Activated CD4-positive, alpha-beta memory T cell treated with anti-CD3 and anti-CD28 coated beads, Interleukin-2, amount 10 ng/mL, durations not matched to agents 7 days and 5 days (primary cell): ENCODE measurements around the gene ANAPC10. TPM values are rescaled to one million over a fixed set of nuclear protein-coding genes. Genes with fewer than 3 reads are reported as not detected.

ENCODE experiments used
- CTCF ChIA-PET: fragments of 350-600 bp; sonication (Branson Sonifier 250); formaldehyde crosslinking; loops from one replicate; lab custom pipeline; 2021; ENCODE audit warnings: antibody characterized with exemption, inconsistent platforms; lab: Charles Lee
- POLR2A ChIA-PET: fragments of 350-600 bp; sonication (Branson Sonifier 250); formaldehyde crosslinking; loops from one replicate; lab custom pipeline; 2021; ENCODE audit warnings: antibody characterized with exemption; lab: Charles Lee
- DNase-seq: peaks from one replicate; pipeline ENCODE4 v3.0.0-alpha.2; 2020
- H3K27ac Mint-ChIP-seq: one replicate; pipeline ENCODE4 v1.8.0; 2021; ENCODE audit warnings: mild to moderate bottlenecking, mixed read lengths
- H3K27me3 Mint-ChIP-seq: one replicate; pipeline ENCODE4 v1.8.0; 2021; ENCODE audit warnings: mixed read lengths
- H3K36me3 Mint-ChIP-seq: one replicate; pipeline ENCODE4 v1.8.0; 2021; ENCODE audit warnings: low read depth, mixed read lengths
- H3K4me1 Mint-ChIP-seq: one replicate; pipeline ENCODE4 v1.8.0; 2021; ENCODE audit warnings: mixed read lengths
- H3K4me3 Mint-ChIP-seq: one replicate; pipeline ENCODE4 v1.8.0; 2021; ENCODE audit warnings: mild to moderate bottlenecking, mixed read lengths
- H3K9me3 Mint-ChIP-seq: one replicate; pipeline ENCODE4 v1.8.0; 2021; ENCODE audit warnings: mixed read lengths
- total RNA-seq, 2 experiments: library from RNA; stranded (reverse); gene quantifications; one replicate each; pipeline ENCODE4 v1.2.3, GENCODE V29; 2021

The ANAPC10 gene
- total RNA-seq, 2 experiments from 2014 or later = 22.4 to 28.4 TPM

DNA sequence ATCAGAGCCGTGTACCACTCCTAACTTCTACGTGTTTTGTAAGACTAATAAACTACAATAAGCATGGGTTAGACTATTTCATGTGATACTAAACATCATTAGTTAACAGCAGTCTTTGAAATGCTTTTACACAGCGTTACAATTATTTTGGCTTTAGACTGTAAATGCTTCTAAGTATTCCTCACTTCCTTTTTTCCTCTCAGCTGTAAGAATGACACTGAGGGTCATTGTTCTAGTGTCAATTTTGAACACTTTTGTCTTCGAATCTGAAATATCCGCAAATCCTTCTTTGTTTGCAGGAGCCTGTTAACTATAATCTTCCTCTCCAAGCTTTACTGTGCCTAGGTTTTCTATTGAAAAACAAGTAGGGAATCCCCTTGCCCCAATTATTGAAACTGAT lies 1.7 kb upstream of the ANAPC10 start:
- POLR2A ChIA-PET = interaction anchor here (0.9 to 5.8 kb wide), 10 partner anchors 11 to 520 kb away, joined by 3 to 85 read pairs (median 18); partner anchors contain the start of genes MMAA and OTUD4
- CTCF ChIA-PET = interaction anchor here (1.0 to 2.9 kb wide), 2 partner anchors 79 to 520 kb away, joined by 4 to 16 read pairs; partner anchors contain the start of gene MMAA
- peak overlapping the region; percentile 96 for H3K27ac Mint-ChIP-seq
- peaks cover 27% of the 10 kb centered on the region for H3K36me3 Mint-ChIP-seq
- DNase-seq = no peak
- H3K27me3 Mint-ChIP-seq = no peaks in the 10 kb centered on the region
- no peaks in the 10 kb centered on the region for H3K9me3 Mint-ChIP-seq
- H3K4me3 Mint-ChIP-seq = peak overlapping the region; percentile 85
- H3K4me1 Mint-ChIP-seq = peaks cover 31% of the 10 kb centered on the region

DNA sequence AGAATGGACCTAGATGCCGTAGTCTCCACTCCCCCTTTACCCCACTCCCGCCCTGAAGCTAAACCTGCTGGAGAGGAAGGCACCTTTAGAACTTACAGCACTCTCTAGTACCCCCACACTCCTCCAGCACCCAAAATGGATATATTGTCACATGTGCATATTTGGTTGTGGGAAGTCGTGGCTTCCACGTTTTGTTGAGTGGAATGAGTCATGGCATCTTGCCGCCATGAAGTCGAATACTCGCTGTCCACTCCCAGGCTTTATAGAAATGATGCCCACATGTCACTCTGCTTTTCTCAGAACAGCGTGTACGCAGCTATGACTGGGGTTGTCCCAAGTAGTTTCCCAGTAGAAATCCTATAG lies 660 bp upstream of the ANAPC10 start:
- H3K4me1 Mint-ChIP-seq = peaks cover 30% of the 10 kb centered on the region
- ChIA-PET CTCF (interaction anchor here (0.8 to 2.9 kb wide), 6 partner anchors 11 to 521 kb away, joined by 3 to 16 read pairs (median 4); partner anchors contain the start of gene MMAA), POLR2A (interaction anchor here (0.8 to 5.8 kb wide), 22 partner anchors 8 to 1585 kb away, joined by 3 to 85 read pairs (median 6); partner anchors contain the start of genes MMAA, OTUD4 and SMARCA5)
- H3K27me3 Mint-ChIP-seq = no peaks in the 10 kb centered on the region
- H3K36me3 Mint-ChIP-seq = peaks cover 34% of the 10 kb centered on the region
- H3K9me3 Mint-ChIP-seq = peaks cover 2% of the 10 kb centered on the region
- H3K4me3 Mint-ChIP-seq = peak overlapping the region; percentile 85
- peak overlapping the region; percentile 96 for H3K27ac Mint-ChIP-seq
- DNase-seq = peak; percentile 56

DNA sequence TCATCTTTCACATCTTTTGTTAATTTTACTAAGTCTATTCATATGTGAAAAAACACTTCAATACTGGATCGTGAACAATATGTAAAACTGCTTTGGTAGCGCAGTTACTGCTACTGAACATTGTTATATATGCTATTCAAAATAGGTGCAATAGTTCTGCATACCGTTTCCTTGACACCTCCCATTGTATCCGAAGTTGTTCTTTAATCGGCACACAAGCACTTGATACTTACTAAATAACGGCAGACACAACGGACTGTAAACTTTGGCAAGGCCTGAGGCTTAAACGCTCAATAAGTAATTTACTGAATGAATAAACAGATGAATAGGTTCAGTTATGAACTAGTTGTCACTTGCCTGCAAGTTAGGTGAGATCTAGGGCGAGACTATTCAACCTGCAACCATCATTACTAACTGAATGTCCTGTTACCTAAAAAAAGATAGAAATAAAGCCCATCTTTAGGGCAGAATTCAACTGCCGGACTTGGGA lies 620 bp downstream of the ANAPC10 start:
- Mint-ChIP-seq H3K9me3 (peaks cover 5% of the 10 kb centered on the region), H3K36me3 (peaks cover 47% of the 10 kb centered on the region), H3K4me3 (peak overlapping the region; percentile 85), H3K27ac (peak overlapping the region; percentile 96), H3K4me1 (peaks cover 35% of the 10 kb centered on the region), H3K27me3 (no peaks in the 10 kb centered on the region)
- ChIA-PET CTCF (interaction anchor here (1.0 to 2.9 kb wide), 4 partner anchors 12 to 81 kb away, joined by 3 to 16 read pairs (median 5); no protein-coding TSS in a partner anchor), POLR2A (interaction anchor here (1.0 to 5.8 kb wide), 21 partner anchors 10 to 1584 kb away, joined by 3 to 85 read pairs (median 6); partner anchors contain the start of genes MMAA, OTUD4 and SMARCA5)
- no peak for DNase-seq

DNA sequence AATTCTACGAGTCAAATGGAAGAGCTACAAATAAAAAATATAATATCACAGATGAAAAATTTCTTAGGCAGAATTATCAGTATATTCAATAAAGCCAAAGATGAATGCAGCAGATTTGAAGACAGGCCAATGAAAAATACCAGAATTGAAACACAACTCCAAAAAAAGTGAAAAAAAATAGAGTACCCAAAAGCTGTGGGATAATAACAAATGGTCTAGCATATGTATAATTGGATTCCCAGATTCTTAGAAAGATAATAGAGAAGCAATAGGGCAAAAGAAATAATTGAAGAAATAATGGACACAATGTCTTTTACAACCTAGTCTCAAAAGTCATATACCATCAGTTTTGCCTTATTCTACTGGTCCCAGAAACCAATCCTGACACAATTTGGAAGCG lies 4.4 kb downstream of the ANAPC10 start:
- no peak overlapping the region for H3K27ac Mint-ChIP-seq
- ChIA-PET CTCF (interaction anchor here (1.0 kb wide), 1 partner anchor 28 kb away, joined by 3 read pairs; no protein-coding TSS in a partner anchor), POLR2A (no interaction called here)

GRCh38 chr4:145090380-145090779 lies 7.6 kb downstream of the ANAPC10 start:
- Mint-ChIP-seq H3K9me3 (peaks cover 5% of the 10 kb centered on the region), H3K4me1 (peaks cover 38% of the 10 kb centered on the region), H3K4me3 (no peak overlapping the region), H3K27ac (no peak overlapping the region), H3K27me3 (no peaks in the 10 kb centered on the region), H3K36me3 (peaks cover 79% of the 10 kb centered on the region)
- no peak for DNase-seq
- ChIA-PET POLR2A (no interaction called here), CTCF (no interaction called here)

More for the DNA sequence above, 4.4 kb downstream of the ANAPC10 start:
- H3K27me3 Mint-ChIP-seq = no peaks in the 10 kb centered on the region
- H3K9me3 Mint-ChIP-seq = peaks cover 5% of the 10 kb centered on the region
- DNase-seq = no peak
- no peak overlapping the region for H3K4me3 Mint-ChIP-seq
- peaks cover 66% of the 10 kb centered on the region for H3K36me3 Mint-ChIP-seq
- peaks cover 42% of the 10 kb centered on the region for H3K4me1 Mint-ChIP-seq

DNA sequence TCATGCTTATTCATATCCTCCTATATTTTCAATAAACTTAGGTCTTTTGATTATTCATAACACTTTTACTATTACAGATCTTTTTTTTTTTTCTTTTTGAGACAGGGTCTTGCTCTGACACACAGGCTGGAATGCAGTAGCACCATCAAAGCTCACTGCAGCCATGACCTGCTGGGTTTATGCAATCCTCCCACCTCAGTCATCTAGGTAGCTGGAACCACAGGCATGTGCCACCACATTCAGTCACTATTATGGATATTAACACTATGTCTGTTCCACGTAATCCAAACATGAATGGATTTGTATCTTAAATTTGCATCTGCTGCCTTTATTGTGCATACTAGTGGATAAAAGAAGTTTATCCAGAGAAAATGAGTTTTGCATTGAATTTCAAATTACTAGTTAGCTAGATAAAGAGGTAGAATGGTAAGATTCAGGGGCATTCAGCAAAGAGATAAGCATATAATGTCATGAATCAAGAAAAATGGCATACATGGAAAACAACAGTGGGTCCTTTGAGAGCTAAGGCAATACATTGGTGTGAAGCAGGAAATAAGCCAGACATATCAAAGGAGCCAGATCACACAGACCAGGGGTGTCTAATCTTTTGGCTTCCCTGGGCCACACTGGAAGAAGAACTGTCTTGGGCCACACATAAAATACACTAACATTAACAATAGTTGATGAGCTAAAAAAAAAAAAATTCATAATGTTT lies 13.9 kb downstream of the ANAPC10 start:
- CTCF ChIA-PET = no interaction called here
- Mint-ChIP-seq H3K27me3 (no peaks in the 10 kb centered on the region), H3K9me3 (no peaks in the 10 kb centered on the region), H3K36me3 (peaks cover 43% of the 10 kb centered on the region), H3K4me1 (peaks cover 11% of the 10 kb centered on the region), H3K4me3 (no peak overlapping the region), H3K27ac (no peak overlapping the region)
- no peak for DNase-seq
- POLR2A ChIA-PET = interaction anchor here (0.6 to 2.4 kb wide), 2 partner anchors 14 to 98 kb away, joined by 4 to 9 read pairs; partner anchors contain the start of genes ABCE1 and ANAPC10

DNA sequence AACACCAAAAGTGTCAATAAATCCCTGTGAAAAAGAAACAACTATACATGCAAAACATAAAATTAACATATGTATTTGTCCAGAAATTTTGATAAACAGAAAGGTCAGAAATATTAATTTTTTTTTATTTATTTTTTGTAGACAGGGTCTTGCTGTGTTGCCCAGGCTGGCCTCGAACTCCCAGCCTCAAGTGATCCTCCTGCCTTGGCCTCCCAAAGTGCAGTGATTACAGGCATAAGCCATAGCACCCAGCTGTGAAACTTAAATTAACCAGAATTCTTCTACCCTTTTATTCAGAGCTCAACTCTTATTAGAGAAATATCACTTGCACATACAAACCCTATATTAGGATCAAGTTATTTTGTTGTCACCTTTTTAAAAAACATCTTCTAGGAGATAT lies 16.2 kb downstream of the ANAPC10 start:
- H3K4me1 Mint-ChIP-seq = peaks cover 13% of the 10 kb centered on the region
- peaks cover 6% of the 10 kb centered on the region for H3K9me3 Mint-ChIP-seq
- peaks cover 44% of the 10 kb centered on the region for H3K36me3 Mint-ChIP-seq
- ChIA-PET CTCF (no interaction called here), POLR2A (no interaction called here)
- H3K4me3 Mint-ChIP-seq = no peak overlapping the region
- DNase-seq = no peak
- no peaks in the 10 kb centered on the region for H3K27me3 Mint-ChIP-seq
- no peak overlapping the region for H3K27ac Mint-ChIP-seq

- peaks cover 48% of the 10 kb centered on the region for H3K36me3 Mint-ChIP-seq
- DNase-seq = no peak
- ChIA-PET POLR2A (interaction anchor here (1.4 kb wide), 1 partner anchor 22 kb away, joined by 4 read pairs; no protein-coding TSS in a partner anchor), CTCF (interaction anchor here (0.9 kb wide), 1 partner anchor 15 kb away, joined by 3 read pairs; no protein-coding TSS in a partner anchor)
- peaks cover 24% of the 10 kb centered on the region for H3K4me1 Mint-ChIP-seq
- peaks cover 6% of the 10 kb centered on the region for H3K9me3 Mint-ChIP-seq
- H3K27me3 Mint-ChIP-seq = no peaks in the 10 kb centered on the region
- H3K27ac Mint-ChIP-seq = peak overlapping the region; percentile 17
- H3K4me3 Mint-ChIP-seq = no peak overlapping the region
Observed at GRCh38 chr4:145076469-145076855, 21.5 kb downstream of the ANAPC10 start.

DNA sequence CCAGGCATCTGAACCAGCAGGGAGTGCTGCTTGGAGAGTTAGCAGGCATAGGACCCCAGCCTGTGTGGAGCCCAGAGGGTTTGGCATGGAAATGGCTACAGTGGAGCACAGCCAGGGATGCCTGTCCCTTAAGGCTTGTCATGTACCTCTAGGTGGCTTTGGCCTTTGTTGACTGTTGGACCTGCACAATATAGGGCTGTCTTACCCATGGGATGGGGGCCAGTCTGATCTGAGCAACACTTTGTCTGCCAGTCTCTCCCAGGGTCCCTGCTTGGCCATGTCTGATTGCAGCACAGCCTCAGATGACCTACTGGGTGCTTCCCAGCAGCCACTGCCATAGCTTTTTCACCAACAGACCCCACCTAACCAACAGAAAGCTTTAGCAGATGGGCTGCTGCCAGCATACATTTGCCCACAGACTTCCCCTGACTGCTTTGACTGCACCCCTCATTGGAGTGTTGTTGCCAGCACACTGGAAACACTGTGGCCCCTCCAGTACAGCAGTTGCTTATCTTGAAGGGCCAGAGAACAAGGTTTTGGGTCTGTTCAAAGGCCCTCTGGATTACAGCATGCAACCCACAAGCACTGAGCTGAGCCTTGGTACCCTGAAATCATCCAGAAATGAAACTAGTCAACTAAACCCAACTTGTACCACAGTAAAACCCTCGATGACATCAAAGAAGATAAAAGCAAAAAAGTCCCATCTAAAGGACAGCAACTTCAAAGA lies 22.1 kb downstream of the ANAPC10 start:
- Mint-ChIP-seq H3K27me3 (no peaks in the 10 kb centered on the region), H3K27ac (peak overlapping the region; percentile 17), H3K36me3 (peaks cover 48% of the 10 kb centered on the region), H3K4me1 (peaks cover 24% of the 10 kb centered on the region), H3K4me3 (no peak overlapping the region), H3K9me3 (peaks cover 6% of the 10 kb centered on the region)
- POLR2A ChIA-PET = interaction anchor here (1.4 kb wide), 1 partner anchor 23 kb away, joined by 4 read pairs; no protein-coding TSS in a partner anchor
- CTCF ChIA-PET = interaction anchor here (0.9 kb wide), 1 partner anchor 14 kb away, joined by 3 read pairs; no protein-coding TSS in a partner anchor
- no peak for DNase-seq

GRCh38 chr4:145071560-145071959 lies 26.4 kb downstream of the ANAPC10 start:
- H3K36me3 Mint-ChIP-seq = peaks cover 14% of the 10 kb centered on the region
- no peak overlapping the region for H3K4me3 Mint-ChIP-seq
- H3K4me1 Mint-ChIP-seq = peaks cover 12% of the 10 kb centered on the region
- H3K27me3 Mint-ChIP-seq = no peaks in the 10 kb centered on the region
- no peak overlapping the region for H3K27ac Mint-ChIP-seq
- CTCF ChIA-PET = interaction anchor here (2.1 kb wide), 1 partner anchor 10 kb away, joined by 6 read pairs; no protein-coding TSS in a partner anchor
- no peaks in the 10 kb centered on the region for H3K9me3 Mint-ChIP-seq
- no peak for DNase-seq
- POLR2A ChIA-PET = no interaction called here

DNA sequence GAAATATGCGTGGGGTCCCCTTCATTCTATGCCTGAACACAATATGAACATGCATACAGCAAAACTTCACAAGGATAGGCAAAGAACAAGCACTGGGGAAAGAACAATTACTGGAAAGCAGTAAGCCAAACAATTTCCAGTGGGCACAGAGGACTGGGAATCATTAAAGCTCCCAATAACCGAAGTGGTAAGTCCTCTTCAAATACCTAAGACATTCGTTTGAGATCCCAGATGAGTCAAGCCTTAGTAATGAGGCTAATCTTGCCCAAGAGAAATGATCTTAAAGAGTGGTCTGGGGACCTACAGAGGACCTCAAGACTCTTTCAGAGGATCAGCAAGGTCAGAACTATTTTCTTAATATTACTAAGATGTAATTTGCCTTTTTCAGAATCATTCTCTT lies 28.6 kb downstream of the ANAPC10 start:
- CTCF ChIA-PET = no interaction called here
- POLR2A ChIA-PET = no interaction called here
- Mint-ChIP-seq H3K36me3 (no peaks in the 10 kb centered on the region), H3K9me3 (no peaks in the 10 kb centered on the region), H3K27ac (no peak overlapping the region), H3K4me1 (peaks cover 2% of the 10 kb centered on the region), H3K4me3 (no peak overlapping the region), H3K27me3 (no peaks in the 10 kb centered on the region)
- no peak for DNase-seq

- DNase-seq = no peak
- no peaks in the 10 kb centered on the region for H3K4me1 Mint-ChIP-seq
- POLR2A ChIA-PET = no interaction called here
- no peaks in the 10 kb centered on the region for H3K27me3 Mint-ChIP-seq
- CTCF ChIA-PET = no interaction called here
- H3K36me3 Mint-ChIP-seq = peaks cover 3% of the 10 kb centered on the region
- no peak overlapping the region for H3K4me3 Mint-ChIP-seq
- H3K9me3 Mint-ChIP-seq = no peaks in the 10 kb centered on the region
- H3K27ac Mint-ChIP-seq = no peak overlapping the region
Observed at GRCh38 chr4:145066063-145066501, 31.9 kb downstream of the ANAPC10 start.
